ENCODE measurements around the gene JSRP1. TPM values are rescaled to one million over a fixed set of nuclear protein-coding genes. Genes with fewer than 3 reads are reported as not detected.
"Not testable (repeated sequence)": the region's sequence is repeated elsewhere in the genome, so short reads cannot be mapped to it uniquely, and the experiment has no call there.

JSRP1 gene
- total RNA-seq, 4 donors from 2014 or later, result 1.5 TPM; not detected in 3

DNA sequence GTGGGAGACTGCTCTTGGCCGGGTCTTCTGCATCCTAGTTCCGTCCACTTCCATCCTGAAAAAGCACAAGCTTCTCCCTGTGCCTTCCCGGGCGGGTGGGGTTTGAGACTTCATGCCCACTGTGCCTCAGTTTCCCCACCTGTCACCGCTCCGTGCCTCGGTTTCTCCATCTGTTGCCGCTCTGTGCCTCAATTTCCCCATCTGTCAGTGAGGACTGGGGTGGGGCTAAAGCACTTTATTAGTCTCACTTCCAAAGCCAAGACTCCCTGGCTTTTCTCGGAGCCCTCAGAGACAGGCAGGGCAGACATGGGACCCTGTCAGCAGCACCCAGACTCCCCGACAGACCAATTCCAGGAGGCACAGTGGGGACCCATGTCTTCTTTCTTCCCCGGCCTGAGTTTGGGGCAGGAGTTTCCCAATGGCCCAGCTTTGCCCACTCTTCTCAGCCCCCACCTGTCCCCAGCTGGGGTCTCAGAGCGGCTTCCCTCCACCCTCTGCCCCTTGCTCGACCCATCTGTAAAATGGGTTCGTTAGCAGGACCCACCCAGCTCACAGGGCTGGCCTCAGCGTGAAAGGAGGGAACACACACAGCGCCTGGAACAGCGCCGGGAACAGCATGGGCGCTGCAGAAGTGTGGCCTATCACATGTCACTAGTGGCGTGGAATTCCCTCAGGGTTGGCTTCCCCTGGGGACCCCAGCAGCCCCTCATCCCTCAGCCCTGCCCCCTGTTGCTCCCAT lies 30.4 kb upstream of the JSRP1 start:
- H3K4me3 ChIP-seq, result no peak overlapping the region
- intact Hi-C loops (cut with DNase I), result loop anchor here (10.0 kb wide), 2 partner anchors 108 to 338 kb away; no protein-coding TSS in a partner anchor
- no peaks in the 10 kb centered on the region for H3K36me3 ChIP-seq
- TF ChIP-seq, protein P1, sequence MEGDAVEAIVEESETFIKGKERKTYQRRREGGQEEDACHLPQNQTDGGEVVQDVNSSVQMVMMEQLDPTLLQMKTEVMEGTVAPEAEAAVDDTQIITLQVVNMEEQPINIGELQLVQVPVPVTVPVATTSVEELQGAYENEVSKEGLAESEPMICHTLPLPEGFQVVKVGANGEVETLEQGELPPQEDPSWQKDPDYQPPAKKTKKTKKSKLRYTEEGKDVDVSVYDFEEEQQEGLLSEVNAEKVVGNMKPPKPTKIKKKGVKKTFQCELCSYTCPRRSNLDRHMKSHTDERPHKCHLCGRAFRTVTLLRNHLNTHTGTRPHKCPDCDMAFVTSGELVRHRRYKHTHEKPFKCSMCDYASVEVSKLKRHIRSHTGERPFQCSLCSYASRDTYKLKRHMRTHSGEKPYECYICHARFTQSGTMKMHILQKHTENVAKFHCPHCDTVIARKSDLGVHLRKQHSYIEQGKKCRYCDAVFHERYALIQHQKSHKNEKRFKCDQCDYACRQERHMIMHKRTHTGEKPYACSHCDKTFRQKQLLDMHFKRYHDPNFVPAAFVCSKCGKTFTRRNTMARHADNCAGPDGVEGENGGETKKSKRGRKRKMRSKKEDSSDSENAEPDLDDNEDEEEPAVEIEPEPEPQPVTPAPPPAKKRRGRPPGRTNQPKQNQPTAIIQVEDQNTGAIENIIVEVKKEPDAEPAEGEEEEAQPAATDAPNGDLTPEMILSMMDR (IDR thresholded peaks at IDR 0.05), result no peak
- no peak for TF ChIP-seq POLR2A (IDR thresholded peaks at IDR 0.05)
- 75 to 82% methylated on average over 5 to 10 of the region's 20 CpGs for WGBS, 2 donors
- H3K27ac ChIP-seq, result no peak overlapping the region
- H3K27me3 ChIP-seq, result peaks cover 16 to 79% (median 22%) of the 10 kb centered on the region in 4 donors
- peaks cover 21 to 46% (median 30%) of the 10 kb centered on the region in 3 donors for H3K4me1 ChIP-seq
- H3K9me3 ChIP-seq, result no peaks in the 10 kb centered on the region
- DNase-seq, result no peak

DNA sequence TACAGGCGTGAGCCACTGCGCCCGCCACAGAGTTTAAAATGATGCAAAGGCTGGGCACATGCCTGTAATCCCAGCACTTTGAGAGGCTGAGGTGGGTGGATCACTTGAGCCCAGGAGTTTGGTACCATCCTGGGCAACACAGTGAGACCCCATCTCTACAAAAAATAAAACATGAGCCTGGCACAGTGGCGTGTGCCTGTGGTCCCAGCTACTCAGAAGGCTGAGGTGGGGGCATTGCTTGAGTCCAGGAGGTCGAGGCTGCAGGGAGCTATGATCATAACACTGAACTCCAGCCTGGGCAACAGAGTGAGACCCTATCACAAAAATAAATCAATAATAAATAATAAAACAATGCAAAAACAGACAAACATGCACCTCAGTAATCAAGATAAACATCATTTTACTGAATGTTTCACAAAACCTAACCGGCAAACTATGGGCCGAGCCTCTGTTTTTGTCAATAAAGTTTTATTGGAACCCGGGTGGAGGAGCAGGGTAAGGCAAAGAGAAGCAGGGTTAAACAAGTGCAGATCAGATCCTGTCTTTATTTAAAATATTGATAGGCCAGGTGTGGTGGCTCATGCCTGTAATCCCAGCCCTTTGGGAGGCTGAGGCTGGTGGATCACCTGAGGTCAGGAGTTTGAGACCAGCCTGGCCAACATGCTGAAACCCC lies 27.8 kb upstream of the JSRP1 start:
- DNase-seq, result no peak
- peaks cover 0 to 23% (median 10%) of the 10 kb centered on the region in 3 donors for H3K4me1 ChIP-seq

DNA sequence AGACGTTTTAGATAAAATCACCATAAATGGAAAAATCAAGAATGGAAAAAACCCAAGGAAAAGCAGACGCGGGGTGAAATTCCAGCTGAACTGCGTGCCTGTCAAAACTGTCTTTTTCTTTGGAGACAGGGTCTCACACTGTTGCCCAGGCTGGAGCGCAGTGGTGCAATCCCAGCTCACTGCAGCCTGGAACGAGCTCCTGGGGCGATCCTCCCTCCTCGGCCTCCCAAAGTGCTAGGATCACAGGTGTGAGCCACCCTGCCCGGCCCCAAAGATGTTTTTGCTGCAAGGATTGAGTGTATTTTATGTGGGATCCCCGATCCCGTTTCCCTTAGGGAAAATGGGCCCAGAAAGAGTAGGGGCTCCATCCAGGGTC lies 26.6 kb upstream of the JSRP1 start:
- Histone ChIP-seq H3K36me3 (no peaks in the 10 kb centered on the region), H3K27ac (peak overlapping the region in 1 of 4 donors; percentile 12), H3K4me1 (peaks cover 0 to 16% (median 10%) of the 10 kb centered on the region in 3 donors), H3K4me3 (peak overlapping the region in 2 of 4 donors; percentile 39 to 61), H3K27me3 (peaks cover 0 to 41% (median 0%) of the 10 kb centered on the region in 4 donors), H3K9me3 (no peaks in the 10 kb centered on the region)
- DNase-seq, result no peak
- TF ChIP-seq POLR2A (IDR thresholded peaks at IDR 0.05), result no peak
- TF ChIP-seq, protein P1 (IDR thresholded peaks at IDR 0.05), result no peak
- WGBS, 2 donors, result 68 to 74% methylated on average over 8 to 9 of the region's 11 CpGs
- intact Hi-C loops (cut with DNase I), result loop anchor here (10.0 kb wide), 2 partner anchors 112 to 342 kb away; no protein-coding TSS in a partner anchor

More for the DNA sequence above, 27.8 kb upstream of the JSRP1 start:
- intact Hi-C loops (cut with DNase I), result loop anchor here (10.0 kb wide), 2 partner anchors 111 to 341 kb away; no protein-coding TSS in a partner anchor
- TF ChIP-seq POLR2A (IDR thresholded peaks at IDR 0.05), result no peak
- TF ChIP-seq, protein P1 (IDR thresholded peaks at IDR 0.05), result no peak
- H3K27me3 ChIP-seq, result peaks cover 0 to 53% (median 2%) of the 10 kb centered on the region in 4 donors
- no peak overlapping the region for H3K4me3 ChIP-seq
- H3K9me3 ChIP-seq, result no peaks in the 10 kb centered on the region
- WGBS, 2 donors, result 87 to 96% methylated on average over 5 to 7 of the region's 8 CpGs
- no peaks in the 10 kb centered on the region for H3K36me3 ChIP-seq
- no peak overlapping the region for H3K27ac ChIP-seq

DNA sequence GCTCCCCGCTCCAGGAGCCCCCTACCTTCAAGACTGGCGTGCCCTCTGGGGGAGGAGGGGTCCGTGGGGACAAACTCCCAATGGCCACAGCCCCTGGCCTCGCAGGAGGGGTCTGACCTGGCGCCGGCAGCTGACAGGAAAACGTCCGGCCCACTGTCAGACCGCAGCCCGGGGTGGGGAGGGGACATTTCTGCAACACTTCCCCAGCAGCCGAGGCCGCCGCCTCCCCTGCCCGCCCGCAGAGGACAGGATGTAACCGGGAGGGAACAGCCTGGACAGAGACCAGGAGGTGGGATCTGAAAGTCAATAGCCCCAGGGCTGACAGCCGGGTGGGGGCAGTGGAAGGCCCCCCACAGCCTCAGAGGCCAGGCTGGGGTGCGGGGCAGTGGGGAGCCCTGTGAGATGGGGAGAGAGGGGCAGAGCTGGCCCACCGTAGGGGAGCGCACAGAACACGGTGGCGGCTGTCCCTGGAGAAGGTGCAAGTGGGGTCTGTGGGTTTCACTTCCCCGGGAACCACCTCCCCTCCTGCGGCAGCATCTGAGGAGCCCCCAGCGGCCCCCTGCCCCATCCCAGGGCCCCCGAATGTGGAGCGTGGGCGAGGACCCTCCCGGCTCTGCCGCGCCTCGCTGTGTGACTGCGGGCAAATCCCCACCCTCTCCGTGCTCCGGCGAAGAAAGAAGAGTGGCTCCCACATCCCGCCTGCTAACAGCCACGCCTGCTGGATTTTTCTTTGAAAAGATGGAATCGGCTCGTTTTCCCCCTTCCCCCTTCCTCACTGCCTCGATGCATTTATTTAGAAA lies 26.0 kb upstream of the JSRP1 start, which contains the start of gene PEAK3:
Gene PEAK3, minus strand, starts transcription at position 114 of the 800 bp plus-strand sequence. CDS start 1,244 bp downstream, outside the sequence.
- no peaks in the 10 kb centered on the region for H3K9me3 ChIP-seq
- peak within 1 kb of the TSS in 3 of 4 donors; percentile 37 to 61 (median 39) for H3K4me3 ChIP-seq
- DNase-seq, result peak; percentile 54
- TF ChIP-seq, protein P1 (IDR thresholded peaks at IDR 0.05), result no peak
- TF ChIP-seq POLR2A (IDR thresholded peaks at IDR 0.05), result peak in 1 of 4 donors; percentile 18
- 31% methylated on average over 10 to 12 of the region's 41 CpGs for WGBS, 2 donors
- intact Hi-C loops (cut with DNase I), result loop anchor here (10.0 kb wide), 2 partner anchors 113 to 343 kb away; no protein-coding TSS in a partner anchor
- H3K4me1 ChIP-seq, result peaks cover 0 to 16% (median 10%) of the 10 kb centered on the region in 3 donors
- H3K27me3 ChIP-seq, result peaks cover 0 to 36% (median 0%) of the 10 kb centered on the region in 4 donors
- H3K36me3 ChIP-seq, result no peaks in the 10 kb centered on the region
- peak within 1 kb of the TSS; percentile 12 to 62 (median 38) for H3K27ac ChIP-seq

DNA sequence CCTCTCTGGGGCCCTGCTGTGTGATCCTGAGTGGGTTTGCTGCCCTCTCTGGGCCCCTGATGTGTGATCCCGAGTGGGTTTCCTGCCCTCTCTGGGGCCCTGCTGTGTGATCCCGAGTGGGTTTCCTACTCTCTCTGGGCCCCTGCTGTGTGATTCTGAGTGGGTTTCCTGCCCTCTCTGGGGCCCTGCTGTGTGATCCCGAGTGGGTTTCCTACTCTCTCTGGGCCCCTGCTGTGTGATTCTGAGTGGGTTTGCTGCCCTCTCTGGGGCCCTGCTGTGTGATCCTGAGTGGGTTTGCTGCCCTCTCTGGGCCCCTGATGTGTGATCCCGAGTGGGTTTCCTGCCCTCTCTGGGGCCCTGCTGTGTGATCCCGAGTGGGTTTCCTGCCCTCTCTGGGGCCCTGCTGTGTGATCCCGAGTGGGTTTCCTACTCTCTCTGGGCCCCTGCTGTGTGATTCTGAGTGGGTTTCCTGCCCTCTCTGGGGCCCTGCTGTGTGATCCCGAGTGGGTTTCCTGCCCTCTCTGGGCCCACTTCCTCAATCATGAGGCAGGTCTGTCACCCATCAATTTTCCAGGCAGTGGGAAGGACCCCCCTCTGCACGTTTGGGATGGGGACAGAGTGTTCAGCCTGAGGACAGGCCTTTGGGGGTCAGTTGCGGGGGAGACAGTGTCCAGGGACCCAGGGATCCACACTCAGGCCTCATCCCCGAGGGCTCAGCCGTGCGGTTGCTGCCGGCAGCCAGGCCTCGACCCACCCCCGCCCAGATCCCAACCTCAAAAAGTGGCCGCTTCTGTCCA lies 25.2 kb upstream of the JSRP1 start:
- not testable (repeated sequence) for H3K36me3 ChIP-seq, DNase-seq, H3K9me3 ChIP-seq
- peak overlapping the region; percentile 12 to 62 (median 38) for H3K27ac ChIP-seq
- 17% methylated on average over 1 of the region's 16 CpGs; no CpG with 5 or more reads in 1 of the 2 donors for WGBS, 2 donors
- H3K4me1 ChIP-seq, result peaks cover 0 to 19% (median 13%) of the 10 kb centered on the region in 3 donors
- intact Hi-C loops (cut with DNase I), result loop anchor here (10.0 kb wide), 2 partner anchors 113 to 343 kb away; no protein-coding TSS in a partner anchor
- peaks cover 0 to 28% (median 0%) of the 10 kb centered on the region in 4 donors for H3K27me3 ChIP-seq
- H3K4me3 ChIP-seq, result peak overlapping the region in 3 of 4 donors; percentile 37 to 61 (median 39)

All from esophagus squamous epithelium (tissue), 5 donors.